ENCODE results near the gene SLK. TPM values are rescaled to one million over a fixed set of nuclear protein-coding genes. Genes with fewer than 3 reads are reported as not detected.

The SLK gene
- total RNA-seq, 2 experiments from 2014 or later: 20.2 to 32.5 TPM

Small RNA genes lying within 50 kb of the gene (microRNA-seq; reads per million reads assigned to microRNA genes)
- not detected for gene MIR936 (ENCODE audit: borderline replicate concordance)

Other genes with a start within 250 kb of the SLK start
- 1 to 10 TPM; 6.7 to 7.7 TPM for gene SH3PXD2A, start 111.6 kb upstream of the SLK start, total RNA-seq
- gene STN1, start 49.0 kb upstream of the SLK start, total RNA-seq: 10 to 100 TPM; 34.4 to 37.4 TPM
- gene COL17A1, start 118.7 kb downstream of the SLK start, total RNA-seq: not detected
- 10 to 100 TPM; 17.2 to 20.5 TPM for gene SFR1, start 155.0 kb downstream of the SLK start, total RNA-seq